Transverse colon (tissue), 4 donors: ENCODE measurements around the gene SLC7A9.
"Not testable (repeated sequence)": the region's sequence is repeated elsewhere in the genome, so short reads cannot be mapped to it uniquely, and the experiment has no call there.

Source experiments
- CTCF ChIP-seq, 5 experiments: fragments of 200-600 bp in 3 of 5; fragments of 450-650 bp in 2 of 5; sonication (generic) in 3 of 5; IDR thresholded peaks; 1 replicate in 2 of 5; 2 replicates in 3 of 5; pipeline ENCODE4 v1.5.1; 2016 to 2017; ENCODE audit warnings: antibody characterized with exemption in 5 of 5, inconsistent platforms in 3 of 5, mild to moderate bottlenecking in 2 of 5, moderate library complexity in 1 of 5
- POLR2A ChIP-seq: fragments of 450-650 bp; IDR thresholded peaks from one replicate; pipeline ENCODE4 v1.6.1; 2016; ENCODE audit warnings: antibody characterized with exemption, mild to moderate bottlenecking, moderate library complexity
- POLR2AphosphoS5 ChIP-seq, 3 donors: sonication (generic); formaldehyde crosslinking; IDR thresholded peaks; one replicate each; pipeline ENCODE4 v1.6.1; 2016; ENCODE audit warnings: antibody characterized with exemption in 3 of 3

- not testable (repeated sequence) for TF ChIP-seq CTCF (IDR thresholded peaks at IDR 0.05); POLR2A; POLR2AphosphoS5 (IDR thresholded peaks at IDR 0.05)
These were observed 81.7 kb downstream of the SLC7A9 start for GRCh38 chr19:32787895-32788294.
